GM21619 (cell line): ENCODE results near the gene TSSK3.

Experiments used
- ATAC-seq: cut with Tn5 transposase; IDR thresholded peaks from one replicate; pipeline ENCODE4 v1.9.1; 2021; ENCODE audit not compliant: unreplicated experiment

Gene TSSK3

DNA sequence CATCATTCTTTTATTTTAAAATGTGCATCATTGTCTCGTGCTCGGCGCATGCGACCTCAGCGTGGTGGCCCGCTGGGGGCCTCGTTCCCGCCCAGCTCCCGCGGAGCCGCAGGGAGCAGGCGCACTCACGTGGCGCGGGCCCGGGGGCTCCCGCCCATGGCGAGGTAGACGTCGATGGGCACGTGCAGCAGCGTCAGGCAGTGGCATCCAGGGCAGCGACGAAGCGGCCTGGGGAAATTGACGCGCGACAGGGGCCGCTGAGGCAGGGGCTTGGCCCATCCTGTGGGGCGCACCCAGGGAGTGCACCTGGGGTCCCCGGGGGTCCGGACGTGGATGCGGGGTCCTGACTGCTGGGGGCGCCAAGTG lies 1.0 kb upstream of the TSSK3 start:
- no peak for ATAC-seq

DNA sequence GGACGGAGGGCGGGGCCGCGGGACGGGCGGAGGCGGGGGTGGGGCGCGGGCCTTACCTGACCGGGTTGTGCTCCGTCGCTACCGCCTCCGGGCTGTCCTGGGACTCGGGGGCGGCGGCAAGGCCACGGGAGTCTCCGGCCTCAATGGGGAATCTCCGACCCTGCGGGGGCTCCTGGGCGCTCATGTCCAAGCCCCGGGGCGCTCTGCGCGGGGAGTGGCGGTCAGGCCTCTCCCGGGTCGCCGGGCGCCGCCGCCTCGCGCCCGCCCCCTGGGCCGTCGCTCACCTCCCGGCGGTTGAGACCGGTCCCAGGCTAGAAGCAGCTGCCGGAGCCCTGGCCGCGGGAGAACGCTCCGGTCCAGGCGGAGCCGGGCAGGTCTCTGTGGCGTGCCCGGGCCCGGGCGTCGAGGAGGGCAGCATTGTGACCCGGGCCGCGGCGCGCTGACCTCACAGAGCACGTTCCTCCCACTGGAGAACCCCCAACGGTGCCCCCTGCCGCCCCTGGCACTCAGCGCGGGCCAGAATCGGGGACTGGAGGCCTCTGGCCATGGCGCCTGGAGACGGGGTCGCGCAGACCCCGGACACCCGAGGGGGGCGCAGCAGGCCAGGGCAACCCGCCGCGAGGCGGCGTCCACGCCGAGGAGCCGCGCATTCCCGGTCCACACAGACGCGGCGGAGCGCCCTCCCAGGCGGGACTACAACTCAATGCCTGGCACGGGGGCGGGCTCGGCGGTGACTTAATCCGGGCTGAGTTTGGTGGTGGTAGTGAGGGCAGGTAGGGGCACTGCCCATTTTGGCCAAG lies 465 bp upstream of the TSSK3 start:
- ATAC-seq, result no peak

DNA sequence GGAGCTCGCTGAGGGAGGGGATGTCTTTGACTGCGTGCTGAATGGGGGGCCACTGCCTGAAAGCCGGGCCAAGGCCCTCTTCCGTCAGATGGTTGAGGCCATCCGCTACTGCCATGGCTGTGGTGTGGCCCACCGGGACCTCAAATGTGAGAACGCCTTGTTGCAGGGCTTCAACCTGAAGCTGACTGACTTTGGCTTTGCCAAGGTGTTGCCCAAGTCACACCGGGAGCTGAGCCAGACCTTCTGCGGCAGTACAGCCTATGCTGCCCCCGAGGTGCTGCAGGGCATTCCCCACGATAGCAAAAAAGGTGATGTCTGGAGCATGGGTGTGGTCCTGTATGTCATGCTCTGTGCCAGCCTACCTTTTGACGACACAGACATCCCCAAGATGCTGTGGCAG lies 1.4 kb downstream of the TSSK3 start:
- no peak for ATAC-seq

DNA sequence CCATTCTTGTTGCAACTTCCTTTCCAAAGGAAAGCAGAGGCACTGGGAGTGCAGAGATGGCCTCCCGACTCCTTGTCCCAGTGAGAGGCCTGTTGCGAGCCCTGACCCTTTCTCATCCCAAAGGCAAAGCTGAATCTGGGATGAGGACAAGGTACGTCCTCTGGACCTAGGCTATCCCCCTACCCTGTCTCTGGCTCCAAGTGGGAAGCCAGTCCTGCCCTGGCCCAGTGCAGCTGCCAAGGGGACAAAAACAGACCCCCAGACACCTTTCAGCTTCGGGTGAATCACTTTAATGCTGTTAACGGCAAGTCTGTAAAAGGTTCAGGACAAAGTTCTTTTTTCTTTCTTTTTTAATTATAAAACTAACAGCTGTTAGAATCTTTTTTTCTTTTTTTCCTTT lies 2.5 kb downstream of the TSSK3 start:
- ATAC-seq, result no peak

DNA sequence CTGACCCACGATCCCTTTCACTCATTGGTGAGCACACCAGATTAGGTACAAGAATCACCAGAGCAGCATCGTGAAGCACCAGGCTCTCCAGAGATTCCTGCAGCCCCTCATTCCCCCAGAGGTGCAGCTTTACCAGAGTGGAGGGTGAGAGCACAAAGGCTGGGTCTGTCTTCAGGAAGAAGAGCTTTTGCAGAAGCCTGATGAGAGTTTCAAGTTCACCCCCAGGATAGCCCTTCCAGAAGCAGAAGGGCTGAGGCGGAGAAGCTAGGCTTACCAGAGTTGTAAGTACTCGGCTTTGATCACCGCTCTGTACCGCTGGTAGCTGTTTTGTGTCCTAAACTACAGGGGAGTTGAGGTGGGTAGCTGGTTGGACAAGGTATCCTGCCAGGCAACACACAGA lies 3.1 kb downstream of the TSSK3 start:
- no peak for ATAC-seq

DNA sequence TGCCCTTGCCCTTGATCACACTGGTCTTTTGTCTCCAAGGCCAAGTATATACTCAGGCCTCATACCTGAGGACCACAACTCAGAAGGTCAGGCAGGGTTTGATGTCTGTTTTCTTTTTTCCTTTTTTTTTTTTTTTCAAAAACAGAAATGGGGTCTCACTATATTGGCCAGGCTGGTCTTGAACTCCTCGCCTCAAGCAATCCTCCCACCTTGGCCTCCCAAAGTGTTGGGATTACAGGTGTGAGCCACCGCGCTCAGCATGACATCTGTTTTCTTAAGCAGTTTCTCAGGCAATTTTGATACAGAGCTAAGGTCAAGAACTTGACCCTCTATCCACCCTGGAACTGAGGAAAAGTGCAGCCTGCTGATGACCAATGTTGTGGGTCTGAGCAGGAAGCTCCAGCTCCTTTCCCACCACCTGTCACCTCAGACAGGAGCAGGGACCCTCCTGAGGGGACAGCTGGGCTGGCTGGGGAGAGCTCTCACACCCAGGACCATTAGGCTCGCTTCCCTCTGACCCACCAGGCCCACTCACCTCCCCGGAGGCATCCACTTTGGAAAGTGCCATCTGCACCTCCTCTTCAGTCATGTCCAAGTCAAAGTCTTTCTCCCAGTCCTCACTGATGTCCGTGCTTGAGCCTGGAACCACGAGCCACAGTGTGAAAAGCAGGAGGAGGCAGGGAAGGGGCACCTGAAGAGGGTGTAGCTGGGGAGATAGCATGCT lies 5.7 kb downstream of the TSSK3 start:
- ATAC-seq, result no peak

DNA sequence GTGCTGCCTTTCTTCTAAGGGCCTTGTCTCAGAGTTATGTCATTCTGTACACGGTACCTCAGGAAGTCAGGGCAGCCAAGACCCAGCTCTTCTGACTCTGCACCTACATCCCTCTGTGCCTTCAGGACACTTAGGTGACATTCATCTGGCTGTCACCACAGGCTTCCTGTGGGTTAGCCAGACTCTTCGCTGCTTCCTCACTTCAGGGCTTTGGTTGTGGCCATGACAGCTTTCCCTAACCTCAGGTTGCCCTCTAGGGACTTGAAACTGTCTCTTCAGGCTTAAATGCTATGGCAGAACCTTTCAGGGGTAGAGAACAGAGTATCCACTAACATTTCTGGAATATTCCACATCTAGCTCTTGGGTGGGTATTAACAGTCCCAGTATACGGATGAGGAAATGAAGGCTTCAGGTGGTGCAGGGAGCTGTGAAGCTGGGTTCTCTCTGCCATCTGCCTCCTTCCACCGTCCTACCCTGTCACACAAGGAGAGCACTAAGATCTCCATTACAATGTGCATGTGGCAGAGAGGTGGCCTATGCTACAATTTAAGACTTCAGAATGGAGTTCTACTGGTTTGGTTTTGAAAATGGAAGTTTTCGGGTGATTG lies 9.9 kb downstream of the TSSK3 start:
- no peak for ATAC-seq

DNA sequence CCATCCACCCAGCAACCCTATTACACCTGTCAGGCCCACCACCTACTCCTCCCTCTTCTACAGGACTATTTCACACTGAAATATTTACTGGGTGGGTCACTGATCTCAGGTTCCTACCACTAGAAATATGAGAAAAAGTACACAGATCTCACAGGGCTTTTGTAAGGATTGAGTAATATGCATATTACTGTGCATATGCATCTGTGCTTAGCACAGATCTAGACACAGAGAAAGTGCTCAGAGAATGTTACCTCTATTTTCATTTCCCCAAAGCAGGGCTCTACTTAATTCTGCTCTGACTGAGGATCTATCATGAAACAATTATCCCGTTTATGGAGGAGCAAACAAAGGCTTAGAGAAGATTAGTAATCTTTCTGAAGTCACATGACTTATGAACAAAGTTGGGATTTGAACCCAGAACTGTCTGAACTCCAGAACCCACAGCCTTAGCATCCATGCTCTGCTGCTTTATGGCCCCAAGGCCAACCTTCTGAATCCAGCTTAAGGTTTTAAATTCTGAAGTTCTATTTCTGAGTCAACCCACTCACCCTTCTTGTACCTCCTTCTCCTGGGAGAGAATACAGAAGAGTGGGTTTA lies 11.8 kb downstream of the TSSK3 start:
- no peak for ATAC-seq

DNA sequence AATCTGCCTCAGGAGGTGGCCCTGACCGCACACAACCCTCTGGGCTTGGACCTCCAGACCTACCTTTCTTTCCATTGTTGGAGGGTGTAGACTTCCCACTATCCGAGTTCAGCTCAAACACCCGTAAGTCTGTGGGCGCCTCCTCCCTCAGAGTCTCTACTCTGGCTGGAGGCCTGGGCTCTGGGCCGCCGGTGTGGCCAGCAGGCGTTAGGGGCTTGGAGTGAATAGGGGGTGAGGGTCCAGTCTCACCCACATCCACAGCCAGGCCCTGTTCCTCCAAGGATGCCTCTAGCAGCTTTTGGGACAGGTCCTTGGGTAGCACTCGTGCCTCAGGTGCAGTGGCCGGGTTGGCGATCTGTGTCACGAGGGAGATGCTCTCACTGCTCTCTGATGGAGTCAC lies 13.9 kb downstream of the TSSK3 start:
- ATAC-seq, result no peak

DNA sequence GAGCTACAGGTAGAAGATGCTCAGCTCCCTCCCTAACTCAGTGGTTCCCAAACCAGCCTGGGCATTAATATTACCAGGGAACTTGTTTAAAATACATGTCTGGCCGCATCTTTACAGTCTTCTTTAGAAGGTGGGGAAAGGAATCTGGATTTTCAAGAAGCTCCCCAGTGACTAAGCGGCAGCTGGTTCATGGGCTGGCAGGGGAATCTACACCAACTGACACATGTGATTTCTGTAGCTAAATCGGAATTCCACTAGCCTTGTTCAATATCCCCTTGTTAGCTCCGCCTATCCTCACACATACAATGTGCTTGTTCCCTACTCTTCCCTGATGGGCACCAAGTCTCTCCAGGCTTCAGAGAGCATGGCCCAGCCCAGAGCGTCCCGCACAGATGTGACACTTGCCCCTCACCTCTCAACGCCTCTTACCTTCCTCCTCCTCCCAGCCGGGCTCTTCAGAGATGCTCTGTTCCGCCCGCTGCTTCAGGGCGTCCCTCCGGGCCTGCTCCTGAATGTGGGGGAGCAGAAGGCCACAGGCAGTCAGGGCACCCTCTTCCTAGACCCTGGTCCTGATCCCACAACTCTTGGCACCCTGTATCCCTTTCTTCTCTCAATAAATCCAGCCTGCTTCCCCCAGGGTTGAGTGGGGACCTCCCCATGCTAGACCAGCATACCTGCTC lies 15.3 kb downstream of the TSSK3 start:
- no peak for ATAC-seq

DNA sequence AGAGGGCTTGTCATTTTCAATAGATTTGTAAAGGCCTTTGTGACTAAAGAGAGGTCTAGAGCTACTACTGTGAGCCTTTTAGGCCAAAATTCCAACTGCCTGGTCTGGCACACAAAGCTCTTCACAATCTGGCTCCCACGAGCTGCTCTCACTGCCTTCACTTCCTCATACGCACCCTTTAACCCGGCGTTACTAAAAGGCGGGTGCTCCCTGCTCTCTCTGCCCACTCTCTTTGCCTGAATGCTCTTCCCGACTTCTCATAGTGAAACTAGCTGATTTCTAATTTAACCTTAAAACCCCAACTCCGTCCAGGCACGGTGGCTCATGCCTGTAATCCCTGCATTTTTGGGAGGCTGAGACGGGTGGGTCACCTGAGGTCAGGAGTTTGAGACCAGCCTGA lies 17.7 kb downstream of the TSSK3 start:
- ATAC-seq, result no peak

DNA sequence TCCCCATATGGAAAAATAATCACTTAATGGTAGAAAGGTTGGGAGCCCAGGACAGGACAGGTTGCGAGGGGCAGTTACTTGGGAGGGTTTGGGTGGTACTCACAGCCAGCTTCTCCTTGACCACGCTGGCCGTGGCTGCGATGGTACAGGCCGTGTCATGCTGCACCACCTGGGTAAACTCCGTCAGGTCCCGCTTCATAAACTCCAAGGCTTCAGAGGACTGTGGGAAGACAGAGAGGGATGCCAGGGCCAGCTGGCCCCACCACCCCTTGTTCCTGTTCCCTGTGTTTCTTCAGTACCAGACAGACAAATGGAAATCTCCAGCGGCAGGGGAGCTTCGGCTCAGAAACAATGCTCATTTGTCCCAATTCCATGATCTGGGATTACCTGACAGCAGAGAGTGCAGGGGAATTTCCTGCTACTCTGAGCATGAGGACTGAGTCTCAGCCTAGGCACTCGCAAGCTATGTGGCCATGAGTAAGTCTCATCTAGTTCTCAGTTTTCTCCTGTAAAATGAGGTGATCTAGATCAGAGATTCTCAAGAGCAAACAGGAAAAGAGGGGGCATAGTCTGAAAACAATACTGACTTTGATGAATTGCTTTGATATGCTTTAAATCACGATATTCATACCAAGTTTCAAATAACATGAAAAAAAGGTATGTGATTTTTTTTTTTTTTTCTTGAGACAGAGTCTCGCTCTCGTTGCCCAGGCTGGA lies 24.5 kb downstream of the TSSK3 start:
- no peak for ATAC-seq

DNA sequence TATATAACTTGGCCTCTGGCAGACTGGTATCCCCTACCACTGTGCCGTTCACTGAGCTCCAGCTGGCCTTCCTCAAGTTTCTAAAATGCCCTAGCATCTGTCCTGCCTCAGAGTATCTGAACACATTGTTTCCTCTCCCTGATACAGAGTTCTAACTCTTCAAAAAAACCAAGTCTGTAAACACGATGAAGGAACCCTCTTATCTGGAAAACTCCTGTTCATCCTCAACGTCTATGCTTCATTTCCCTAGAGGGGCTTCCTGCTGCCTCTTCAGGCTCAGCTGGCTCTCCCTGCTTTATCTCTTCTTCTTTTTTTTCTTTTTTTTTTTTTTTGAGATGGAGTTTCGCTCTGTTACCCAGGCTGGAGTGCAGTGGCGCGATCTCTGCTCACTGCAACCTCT lies 26.3 kb downstream of the TSSK3 start:
- no peak for ATAC-seq

DNA sequence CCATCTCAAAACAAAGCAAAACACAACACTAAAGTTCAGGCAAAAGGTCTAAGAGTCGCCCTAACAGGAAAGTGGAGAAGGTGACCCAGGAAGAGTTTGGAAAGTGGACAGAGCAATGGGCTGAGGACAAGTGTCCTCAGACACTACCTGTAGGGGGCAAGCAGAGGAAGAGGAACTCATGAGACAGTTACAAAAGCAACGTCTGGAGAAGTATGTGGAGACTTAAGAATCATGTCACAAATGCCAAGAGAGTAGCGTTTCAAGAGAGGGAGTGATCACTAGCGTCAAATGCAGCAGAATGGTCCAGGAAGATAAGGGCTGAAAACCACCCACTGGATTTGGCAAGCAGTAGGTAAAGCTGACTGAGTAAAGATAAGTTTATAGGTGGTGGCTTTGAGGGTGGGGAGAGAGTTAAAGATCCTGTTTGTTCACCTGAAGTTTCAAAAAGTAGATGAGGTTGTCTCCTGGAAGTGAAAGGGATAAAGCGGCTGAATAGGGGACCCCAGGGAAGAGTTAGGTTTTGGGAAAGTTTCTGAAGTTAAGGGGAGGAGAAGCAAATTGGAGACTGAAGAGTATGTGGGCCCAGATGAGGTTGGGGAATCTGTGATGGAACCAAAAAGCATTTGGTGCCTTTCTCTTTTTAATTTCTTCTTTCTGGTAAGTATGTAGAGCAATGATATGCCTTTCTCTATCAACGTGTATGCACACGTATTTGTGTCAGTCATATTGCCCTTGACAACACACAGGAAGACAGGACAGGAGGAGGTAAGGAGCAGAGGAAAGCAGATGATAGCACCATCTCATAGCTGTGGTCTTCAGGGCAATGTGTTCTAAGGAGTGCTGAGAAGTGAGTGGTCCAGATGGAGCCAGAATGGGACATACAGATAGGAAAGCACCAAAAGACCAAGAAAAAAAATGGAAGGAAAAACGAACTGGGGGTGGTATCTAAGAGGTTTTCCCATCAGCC lies 28.8 kb downstream of the TSSK3 start:
- no peak for ATAC-seq

DNA sequence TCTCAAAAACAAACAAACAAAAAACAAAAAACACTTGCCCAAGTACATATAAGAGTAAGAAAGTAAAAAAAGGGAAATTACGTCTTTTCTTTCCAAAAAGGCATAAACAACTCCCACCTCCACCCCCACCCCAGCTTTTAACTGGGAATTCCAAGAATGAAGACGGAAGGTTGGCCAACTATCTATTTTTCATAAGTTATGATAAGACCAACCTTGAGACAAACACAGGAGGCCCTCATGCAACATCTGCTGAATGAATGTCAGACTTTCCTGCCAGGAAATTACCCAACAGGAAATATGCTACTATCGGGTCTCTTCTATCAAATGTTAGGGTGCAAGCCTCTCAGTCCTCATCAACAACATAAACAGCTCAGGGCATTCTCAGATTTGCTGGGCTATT lies 30.0 kb downstream of the TSSK3 start:
- no peak for ATAC-seq

DNA sequence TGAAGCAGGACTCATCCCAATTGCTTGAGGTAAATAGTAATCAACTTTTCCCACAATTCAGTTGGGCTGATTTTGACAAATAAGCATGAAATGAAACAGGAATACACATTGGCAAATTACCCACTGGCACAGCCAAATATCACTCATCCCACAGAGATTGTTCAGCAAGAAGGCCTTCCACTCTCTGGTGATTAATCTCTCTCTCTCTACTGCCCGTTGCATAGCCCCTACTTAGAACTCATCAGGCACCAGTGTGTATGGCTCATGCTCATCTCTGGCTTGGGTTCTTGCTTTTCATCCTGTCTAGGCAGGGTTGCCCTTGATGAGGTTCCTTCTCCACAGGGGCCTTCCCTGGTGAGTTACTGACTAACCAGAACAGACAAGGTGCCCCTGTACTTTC lies 30.8 kb downstream of the TSSK3 start:
- no peak for ATAC-seq

DNA sequence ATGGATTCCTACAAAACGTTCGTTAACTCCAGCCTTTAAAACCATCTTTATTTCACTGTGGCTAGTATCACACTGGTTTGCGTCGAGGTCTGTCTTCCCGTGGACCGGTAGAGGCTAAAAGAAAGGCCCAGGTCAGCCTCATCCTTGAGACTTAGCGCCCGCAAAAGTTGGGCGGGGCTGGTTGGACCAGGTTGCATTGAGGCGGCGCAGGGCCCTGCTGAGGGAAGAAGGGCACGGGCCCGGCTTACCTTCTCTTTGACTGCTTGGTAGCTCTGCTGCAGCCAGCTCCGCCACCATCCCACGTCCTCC lies 31.4 kb downstream of the TSSK3 start:
- ATAC-seq, result peak; percentile 8

DNA sequence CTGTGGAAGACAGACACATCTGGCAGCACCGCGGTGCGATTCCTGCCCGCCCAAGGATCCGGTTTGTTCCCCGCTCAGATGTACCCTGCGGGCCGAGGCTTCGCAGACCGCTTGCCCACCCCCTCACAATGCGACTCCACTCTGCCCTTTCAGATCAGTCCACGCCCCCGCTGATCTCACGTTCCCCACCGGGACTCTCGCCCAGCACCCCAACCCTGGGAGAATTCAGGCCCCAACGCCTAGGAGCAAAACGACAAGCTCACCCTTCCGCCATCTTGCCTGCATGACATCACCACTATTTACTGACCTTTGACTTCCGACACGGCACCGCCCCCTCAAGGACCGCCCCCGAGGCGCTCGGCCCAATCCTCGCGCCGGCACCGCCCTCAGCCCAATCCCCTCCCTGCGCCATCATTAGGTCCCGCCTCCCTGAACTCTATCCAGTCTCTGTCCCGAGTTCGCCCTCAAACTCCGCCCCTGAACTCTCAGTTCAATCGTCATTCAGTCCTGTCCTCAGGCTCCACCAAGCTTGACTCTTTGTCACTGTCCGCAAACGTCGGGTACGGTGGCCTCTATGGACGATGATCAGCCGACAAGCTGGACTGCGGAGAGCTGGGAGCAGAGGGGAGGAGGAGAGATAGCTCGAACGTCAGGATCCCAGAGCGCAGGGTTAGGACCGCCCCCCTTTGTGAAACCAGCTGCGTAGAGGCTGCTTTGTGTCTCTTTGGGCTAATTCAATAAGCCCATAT lies 32.0 kb downstream of the TSSK3 start, which contains the start of gene BSDC1:
BSDC1 (minus strand) TSS at position 301 of the 749 bp plus-strand sequence; CDS start at position 274, 27 bp downstream.
- peak; percentile 95 for ATAC-seq

DNA sequence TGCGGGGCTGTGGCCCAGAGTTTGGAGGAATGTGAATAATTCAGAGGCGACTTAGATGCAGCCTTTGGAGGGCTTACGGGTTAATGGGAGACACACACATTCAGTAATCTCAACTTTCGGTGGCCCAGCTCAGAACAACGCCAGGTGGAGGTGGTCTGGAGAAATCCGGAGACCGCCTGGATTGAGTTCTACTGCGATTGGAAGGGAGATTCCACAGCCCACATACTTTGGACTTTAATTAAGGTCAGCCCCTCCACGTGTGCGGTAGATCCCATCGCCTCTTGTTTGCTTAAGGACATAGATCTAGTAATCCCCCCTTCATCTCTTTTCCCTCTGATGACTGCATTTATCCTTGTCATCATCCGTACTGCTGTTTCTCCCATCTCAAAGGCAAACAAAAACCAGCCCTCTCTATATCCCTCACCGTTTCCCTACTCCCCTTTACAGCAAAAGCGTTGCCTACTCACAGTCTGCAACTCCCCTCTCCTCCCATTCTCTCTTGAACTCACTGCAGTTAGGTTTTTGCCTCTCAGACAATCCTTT lies 32.6 kb downstream of the TSSK3 start:
- no peak for ATAC-seq
